ENCODE results near the gene SREBF1. TPM values are rescaled to one million over a fixed set of nuclear protein-coding genes. Genes with fewer than 3 reads are reported as not detected.

Gene SREBF1
- total RNA-seq, 1 donor from 2014 or later: 365 TPM

GRCh38 chr17:17815062-17815406, 21.8 kb downstream of the SREBF1 start:
- Mint-ChIP-seq H3K4me1 (ENCODE audit: low read depth, unreplicated experiment) (peaks cover 27% of the 10 kb centered on the region), H3K9me3 (ENCODE audit: unreplicated experiment) (peaks cover 31% of the 10 kb centered on the region), H3K27ac (ENCODE audit: unreplicated experiment) (peak overlapping the region; percentile 85), H3K4me3 (ENCODE audit: unreplicated experiment) (no peak overlapping the region), H3K27me3 (ENCODE audit: unreplicated experiment) (peaks cover 38% of the 10 kb centered on the region), H3K36me3 (ENCODE audit: unreplicated experiment) (no peaks in the 10 kb centered on the region)
- DNase-seq: no peak
- no peak for TF ChIP-seq CTCF (IDR thresholded peaks at IDR 0.05; ENCODE audit: partially characterized antibody, unreplicated experiment)

- H3K36me3 Mint-ChIP-seq (ENCODE audit: unreplicated experiment): no peaks in the 10 kb centered on the region
- no peak for DNase-seq
- TF ChIP-seq CTCF (IDR thresholded peaks at IDR 0.05; ENCODE audit: partially characterized antibody, unreplicated experiment): no peak
- peaks cover 24% of the 10 kb centered on the region for H3K4me1 Mint-ChIP-seq (ENCODE audit: low read depth, unreplicated experiment)
- H3K9me3 Mint-ChIP-seq (ENCODE audit: unreplicated experiment): peaks cover 29% of the 10 kb centered on the region
- peaks cover 36% of the 10 kb centered on the region for H3K27me3 Mint-ChIP-seq (ENCODE audit: unreplicated experiment)
- H3K27ac Mint-ChIP-seq (ENCODE audit: unreplicated experiment): peak overlapping the region; percentile 85
- H3K4me3 Mint-ChIP-seq (ENCODE audit: unreplicated experiment): peak overlapping the region; percentile 61
Measured at GRCh38 chr17:17814162-17815061, 22.4 kb downstream of the SREBF1 start.

- Mint-ChIP-seq H3K36me3 (ENCODE audit: unreplicated experiment) (no peaks in the 10 kb centered on the region), H3K4me3 (ENCODE audit: unreplicated experiment) (no peak overlapping the region)
- DNase-seq: no peak
Measured at GRCh38 chr17:17813725-17814095, 23.1 kb downstream of the SREBF1 start.

GRCh38 chr17:17813055-17813724, 23.6 kb downstream of the SREBF1 start:
- Mint-ChIP-seq H3K27ac (ENCODE audit: unreplicated experiment) (peak overlapping the region; percentile 22), H3K4me1 (ENCODE audit: low read depth, unreplicated experiment) (peaks cover 18% of the 10 kb centered on the region), H3K36me3 (ENCODE audit: unreplicated experiment) (no peaks in the 10 kb centered on the region), H3K27me3 (ENCODE audit: unreplicated experiment) (peaks cover 39% of the 10 kb centered on the region), H3K9me3 (ENCODE audit: unreplicated experiment) (peaks cover 32% of the 10 kb centered on the region), H3K4me3 (ENCODE audit: unreplicated experiment) (no peak overlapping the region)
- DNase-seq: no peak
- TF ChIP-seq CTCF (IDR thresholded peaks at IDR 0.05; ENCODE audit: partially characterized antibody, unreplicated experiment): no peak

More at GRCh38 chr17:17813725-17814095, 23.1 kb downstream of the SREBF1 start:
- Mint-ChIP-seq H3K9me3 (ENCODE audit: unreplicated experiment) (peaks cover 32% of the 10 kb centered on the region), H3K27ac (ENCODE audit: unreplicated experiment) (no peak overlapping the region), H3K27me3 (ENCODE audit: unreplicated experiment) (peaks cover 37% of the 10 kb centered on the region), H3K4me1 (ENCODE audit: low read depth, unreplicated experiment) (peaks cover 22% of the 10 kb centered on the region)
- TF ChIP-seq CTCF (IDR thresholded peaks at IDR 0.05; ENCODE audit: partially characterized antibody, unreplicated experiment): no peak

Measured in glutamatergic neuron (in vitro differentiated cells).